ENCODE data around the gene CELSR2.
"Not testable (repeated sequence)": the region's sequence is repeated elsewhere in the genome, so short reads cannot be mapped to it uniquely, and the experiment has no call there.

Gene CELSR2

GRCh38 chr1:109248797-109249629 lies at the start of gene CELSR2:
Gene CELSR2 (plus strand): TSS chr1:109249539. CDS start chr1:109250080, 541 bp downstream.
- DNase-seq: peak; percentile 68

DNA sequence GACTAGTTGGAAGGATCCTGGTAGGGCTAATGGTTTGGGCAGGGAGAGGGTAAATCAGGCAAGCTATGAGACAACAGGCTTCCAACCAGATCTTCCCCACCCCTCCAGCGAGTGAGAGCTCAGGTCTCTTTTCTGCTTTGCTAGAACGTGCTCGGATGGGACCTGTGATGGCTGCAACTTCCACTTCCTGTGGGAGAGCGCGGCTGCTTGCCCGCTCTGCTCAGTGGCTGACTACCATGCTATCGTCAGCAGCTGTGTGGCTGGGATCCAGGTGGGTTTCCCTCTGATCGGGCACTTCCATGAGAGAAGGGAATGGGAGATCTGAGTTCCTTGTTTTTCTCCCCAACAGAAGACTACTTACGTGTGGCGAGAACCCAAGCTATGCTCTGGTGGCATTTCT lies 49.6 kb upstream of the CELSR2 start:
- DNase-seq: peak; percentile 25

- DNase-seq: peak; percentile 87
Observed at GRCh38 chr1:109201123-109201703, 48.1 kb upstream of the CELSR2 start.

- no peak for DNase-seq
Observed at GRCh38 chr1:109204484-109204883, 44.9 kb upstream of the CELSR2 start.

DNA sequence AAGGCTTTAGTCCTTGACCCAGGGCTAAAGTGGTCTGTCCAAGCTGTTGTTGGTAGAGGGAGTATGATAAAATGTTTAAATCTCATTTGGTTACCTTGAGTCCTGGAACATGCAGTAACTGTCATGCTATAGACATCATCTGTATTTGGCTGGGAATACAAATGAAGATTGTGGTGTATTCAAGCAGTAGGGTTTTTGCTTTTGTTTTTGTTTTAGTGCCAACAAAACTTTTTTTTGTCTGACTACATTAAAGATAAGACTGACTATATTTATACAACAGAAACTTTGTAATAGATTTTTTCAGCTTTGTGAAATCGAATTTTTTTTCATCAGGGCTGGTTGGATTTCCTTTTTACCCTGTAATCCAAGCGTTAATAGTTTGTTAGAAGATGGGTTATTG lies 43.0 kb upstream of the CELSR2 start:
- no peak for DNase-seq

DNA sequence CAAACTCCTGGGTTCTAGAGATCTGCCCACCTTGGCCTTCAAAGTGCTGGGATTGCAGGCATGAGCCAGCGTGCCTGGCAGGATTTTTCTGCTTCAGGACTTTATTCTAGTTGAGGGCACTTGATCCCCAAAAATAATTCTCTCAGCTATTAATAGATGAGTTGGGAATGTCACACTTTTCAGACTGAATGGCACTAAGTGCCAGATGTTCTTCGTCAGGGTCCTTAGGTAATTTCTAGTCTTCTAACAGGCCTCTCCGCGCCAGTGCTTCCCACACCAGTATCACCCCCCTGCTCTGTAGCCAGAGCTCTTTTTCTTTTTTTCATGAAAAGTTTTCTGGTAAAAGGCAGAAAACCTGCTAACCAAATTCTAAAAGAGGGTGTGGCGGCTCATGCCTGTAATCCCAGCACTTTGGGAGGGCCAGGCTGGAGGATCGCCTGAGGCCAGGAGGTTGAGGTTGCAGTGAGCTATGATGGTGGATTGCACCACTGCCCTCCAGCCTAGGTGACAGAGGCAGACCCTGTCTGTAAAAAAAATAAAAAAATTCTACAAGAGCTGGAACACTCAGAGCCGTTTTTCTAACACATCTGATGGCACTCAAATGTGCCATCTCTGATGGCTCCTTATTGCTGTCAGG lies 41.8 kb upstream of the CELSR2 start:
- DNase-seq: no peak

DNA sequence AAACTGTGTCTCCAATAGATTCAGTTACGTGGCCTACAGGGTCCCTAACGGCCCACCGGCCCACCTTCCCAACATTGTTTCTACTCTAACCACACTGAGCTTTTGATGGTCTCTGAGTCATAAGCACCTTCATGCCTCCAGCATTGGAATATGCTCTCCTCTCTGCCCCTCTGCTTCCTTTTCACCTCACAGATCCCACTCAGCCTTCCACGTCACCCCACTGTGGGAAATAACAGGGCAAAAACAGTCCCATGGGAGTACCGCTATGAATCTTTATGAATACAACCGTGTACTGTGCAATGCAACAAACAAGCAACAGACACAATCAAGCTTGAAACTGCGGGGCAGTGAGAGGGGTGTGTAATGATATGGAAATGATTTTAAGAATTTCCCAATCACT lies 40.9 kb upstream of the CELSR2 start:
- no peak for DNase-seq

DNA sequence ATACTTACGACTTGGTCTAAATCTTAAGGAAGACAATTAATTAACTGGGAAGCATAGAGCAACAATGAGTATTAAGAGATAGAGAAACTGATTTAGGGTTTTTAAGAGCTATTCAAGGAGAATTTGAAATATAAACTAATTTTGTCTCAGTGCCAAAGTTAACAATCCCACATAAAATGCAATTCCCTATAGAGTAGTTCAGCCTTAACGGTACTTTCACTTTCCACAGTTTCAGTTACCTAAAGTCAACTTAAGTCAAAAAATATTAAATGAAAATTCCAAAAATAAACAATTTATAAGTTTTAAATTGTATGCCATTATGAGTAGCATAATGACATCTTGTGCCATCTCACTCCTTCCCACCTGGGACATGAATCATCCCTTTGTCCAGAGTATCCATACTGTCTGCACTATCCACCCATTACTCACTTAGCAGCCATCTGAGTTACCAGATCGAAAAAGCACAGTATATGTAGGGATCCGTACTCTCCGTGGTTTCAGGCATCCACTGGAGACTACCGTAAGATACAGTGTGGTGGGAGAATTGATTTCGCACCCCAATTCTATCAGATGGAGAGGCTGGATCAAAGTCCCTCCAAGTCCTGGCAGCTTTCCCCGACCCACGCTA lies 40.4 kb upstream of the CELSR2 start:
- DNase-seq: no peak

DNA sequence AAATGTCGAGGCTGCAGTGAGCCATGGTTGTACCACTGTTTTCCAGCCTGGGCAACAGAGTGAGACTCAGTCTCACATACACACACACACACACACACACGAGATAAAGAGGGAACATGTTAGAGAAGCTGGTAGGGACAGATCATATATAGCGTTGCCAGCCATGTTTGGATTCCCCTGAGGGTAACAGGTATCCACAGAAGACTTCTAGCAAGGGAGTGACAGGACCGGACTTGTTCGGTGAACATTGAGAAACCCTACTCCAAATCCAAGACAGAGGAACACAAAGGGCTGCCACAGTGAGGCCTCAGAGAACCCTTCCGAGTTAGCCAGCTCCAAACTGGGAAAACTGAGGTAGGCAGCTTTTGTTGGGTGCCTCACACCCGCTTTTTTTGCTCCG lies 39.3 kb upstream of the CELSR2 start:
- no peak for DNase-seq

DNA sequence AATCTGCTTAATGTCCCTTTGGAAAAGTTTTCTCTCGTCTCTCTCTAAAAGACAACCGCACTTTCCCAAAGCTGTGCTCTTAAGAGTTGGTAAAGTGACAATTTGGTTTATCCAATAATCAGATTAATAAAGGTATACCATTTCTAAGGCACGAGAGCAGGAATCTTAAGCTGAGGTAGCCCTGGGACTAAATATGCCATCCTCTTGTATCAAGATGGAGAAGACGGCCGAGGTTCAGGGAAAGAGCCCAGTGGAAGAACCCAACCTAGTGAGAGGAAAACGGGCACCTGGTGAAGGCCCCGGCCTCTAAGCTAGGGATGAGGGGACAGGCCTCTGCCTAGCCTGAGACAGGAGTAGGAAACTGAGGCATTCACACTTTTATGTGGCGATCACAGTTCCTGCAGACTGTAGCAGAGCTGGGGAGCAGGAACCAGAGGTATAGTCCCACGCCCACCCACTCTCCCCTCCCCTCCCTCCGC lies 36.0 kb upstream of the CELSR2 start:
- no peak for DNase-seq

GRCh38 chr1:109213824-109214693 lies 35.3 kb upstream of the CELSR2 start, which contains the start of gene SARS1:
Gene SARS1 (plus strand): TSS chr1:109213918. CDS start chr1:109213993, 75 bp downstream.
- peak; percentile 89 for DNase-seq

- peak; percentile 64 for DNase-seq
Observed at GRCh38 chr1:109214695-109215623, 34.4 kb upstream of the CELSR2 start.

DNA sequence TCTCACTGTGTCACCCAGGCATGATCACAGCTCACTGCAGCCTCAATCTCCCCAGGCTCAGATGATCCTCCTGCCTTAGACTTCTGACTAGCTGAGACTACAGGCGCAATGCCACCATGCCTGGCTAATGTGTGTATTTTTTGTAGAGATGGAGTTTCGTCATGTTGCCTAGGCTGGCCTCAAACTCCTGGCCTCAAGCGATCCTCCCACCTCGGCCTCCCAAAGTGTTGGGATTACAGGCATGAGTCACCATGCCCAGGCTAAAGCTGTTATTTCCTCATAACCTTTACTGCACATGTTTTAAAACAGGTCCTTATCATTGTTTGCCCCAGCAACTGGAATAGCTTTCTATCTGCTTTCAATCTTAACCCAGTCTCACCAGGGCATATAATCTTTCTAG lies 32.7 kb upstream of the CELSR2 start:
- no peak for DNase-seq

GRCh38 chr1:109218516-109218915 lies 30.8 kb upstream of the CELSR2 start:
- no peak for DNase-seq

DNA sequence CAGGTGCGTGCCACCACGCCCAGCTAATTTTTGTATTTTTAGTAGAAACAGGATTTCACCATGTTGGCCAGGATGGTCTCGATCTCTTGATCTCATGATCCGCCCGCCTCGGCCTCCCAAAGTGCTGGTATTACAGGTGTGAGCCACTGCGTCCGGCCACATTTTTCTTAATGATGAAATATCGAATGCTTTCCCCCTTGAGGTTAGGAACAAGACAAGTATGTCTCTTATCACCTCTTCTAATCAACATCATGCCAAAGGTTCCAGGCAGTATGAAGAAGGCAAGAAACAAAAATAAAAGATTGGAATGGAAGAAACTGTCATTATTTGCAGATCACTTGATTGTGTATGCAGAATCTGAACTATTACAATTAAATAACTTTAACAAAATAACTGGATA lies 28.1 kb upstream of the CELSR2 start:
- not testable (repeated sequence) for DNase-seq

DNA sequence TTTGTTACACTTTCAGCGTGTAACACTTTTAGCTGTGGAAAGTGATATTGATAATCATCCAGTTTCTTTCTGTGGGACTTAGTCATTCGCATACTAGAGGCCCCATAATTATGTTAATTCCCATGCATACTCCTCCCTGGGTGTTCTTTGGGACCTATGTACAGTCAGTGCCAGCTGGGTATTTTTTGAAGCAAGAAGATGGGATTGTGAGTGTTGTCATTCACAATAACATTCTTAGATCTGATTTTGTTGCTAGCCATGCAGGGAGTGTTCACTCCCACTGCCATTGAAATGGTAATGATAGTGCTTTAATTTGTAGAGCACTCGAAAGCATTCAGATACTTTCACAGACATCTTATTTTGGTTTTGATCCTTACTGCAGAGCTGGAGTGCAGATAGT lies 24.0 kb upstream of the CELSR2 start:
- no peak for DNase-seq

DNA sequence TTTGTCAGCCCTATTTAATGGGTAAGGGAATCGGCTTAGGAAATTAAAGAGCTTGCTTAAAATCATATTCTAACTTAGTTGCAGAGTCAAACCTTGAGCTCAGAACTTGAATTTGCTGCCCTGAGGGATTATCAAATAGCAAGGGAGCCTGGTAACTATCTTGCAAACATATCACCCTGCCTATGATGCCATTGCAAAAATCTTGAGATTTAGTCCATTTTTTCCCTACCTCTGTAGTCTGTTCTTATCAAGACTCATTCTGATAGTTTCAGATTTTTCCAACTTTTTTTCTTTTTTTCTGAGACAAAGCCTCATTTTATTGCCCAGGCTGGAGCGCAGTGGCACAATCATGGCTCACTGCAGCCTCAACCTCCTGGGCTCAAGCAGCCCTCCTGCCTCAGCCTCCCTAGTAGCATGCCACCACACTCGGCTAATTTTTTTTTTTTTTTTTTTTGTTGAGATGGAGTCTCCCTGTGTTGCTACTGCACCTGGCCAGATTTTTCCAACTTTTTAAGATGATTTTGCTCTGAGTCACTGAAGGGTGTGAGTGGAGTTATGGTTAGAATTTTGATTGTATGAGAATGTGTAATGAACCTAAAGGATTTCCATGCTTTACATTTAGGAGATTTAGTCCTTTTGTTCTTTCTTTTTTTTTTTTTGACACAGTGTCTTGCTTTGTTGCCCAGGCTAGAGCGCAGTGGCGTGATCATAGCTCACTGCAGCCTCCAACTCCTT lies 23.5 kb upstream of the CELSR2 start:
- DNase-seq: no peak

DNA sequence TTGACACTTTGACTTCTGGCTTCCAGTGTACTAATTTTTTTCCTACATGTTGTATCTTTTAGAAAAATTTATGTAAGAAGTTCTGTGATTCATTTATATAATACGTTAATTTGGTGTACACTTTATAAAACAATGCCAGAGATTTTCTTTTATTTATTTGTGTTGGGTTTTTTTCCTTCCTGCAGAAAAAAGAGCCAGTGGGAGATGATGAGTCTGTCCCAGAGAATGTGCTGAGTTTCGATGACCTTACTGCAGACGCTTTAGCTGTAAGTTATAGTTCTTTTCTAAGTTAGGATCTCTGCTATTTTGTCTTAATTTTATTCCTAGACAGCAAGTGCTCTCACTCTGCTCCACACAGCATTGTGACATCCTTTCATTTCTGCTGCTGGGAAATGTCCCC lies 21.2 kb upstream of the CELSR2 start:
- no peak for DNase-seq

GRCh38 chr1:109229531-109230127 lies 19.7 kb upstream of the CELSR2 start:
- DNase-seq: no peak

GRCh38 chr1:109231066-109231465 lies 18.3 kb upstream of the CELSR2 start:
- DNase-seq: no peak
